SU-DHL-6 (cell line): ENCODE results near the gene STOML1.

ENCODE experiments used
- EZH2phosphoT487 ChIP-seq: fragments of 200-600 bp; sonication (generic), shearing (Covaris generic); conservative IDR thresholded peaks from 2 replicates; pipeline ENCODE4 v1.6.1; 2018; ENCODE audit warnings: mild to moderate bottlenecking, antibody characterized with exemption, low read length, moderate library complexity, mixed read lengths
- TF ChIP-seq, protein P1 (sequence below): fragments of 200-600 bp; sonication (generic); IDR thresholded peaks from one replicate; pipeline ENCODE4 v1.5.1; 2017; ENCODE audit warnings: antibody characterized with exemption, mild to moderate bottlenecking, low read length, moderate library complexity; ENCODE audit not compliant: insufficient read depth, poor library complexity, severe bottlenecking

DNA sequence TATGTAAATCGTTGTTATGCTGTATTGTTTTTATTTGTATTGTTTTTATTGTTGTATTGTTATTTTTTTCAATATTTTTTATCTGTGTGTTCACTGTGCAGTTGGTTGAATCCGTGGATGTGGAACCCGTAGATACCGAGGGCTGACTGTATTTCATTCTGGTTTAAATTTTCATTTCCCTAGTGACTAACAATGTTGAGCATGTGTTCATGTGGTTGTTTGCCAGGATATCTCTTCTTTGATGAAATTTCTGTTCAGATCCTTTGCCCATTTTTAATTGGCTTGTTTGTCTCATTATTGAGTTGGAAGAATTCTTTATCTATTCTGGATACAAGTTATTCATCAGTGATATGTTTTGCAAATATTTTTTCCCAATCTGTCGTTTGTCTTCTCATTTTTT, 29.7 kb downstream of the STOML1 start:
- TF ChIP-seq, protein P1, sequence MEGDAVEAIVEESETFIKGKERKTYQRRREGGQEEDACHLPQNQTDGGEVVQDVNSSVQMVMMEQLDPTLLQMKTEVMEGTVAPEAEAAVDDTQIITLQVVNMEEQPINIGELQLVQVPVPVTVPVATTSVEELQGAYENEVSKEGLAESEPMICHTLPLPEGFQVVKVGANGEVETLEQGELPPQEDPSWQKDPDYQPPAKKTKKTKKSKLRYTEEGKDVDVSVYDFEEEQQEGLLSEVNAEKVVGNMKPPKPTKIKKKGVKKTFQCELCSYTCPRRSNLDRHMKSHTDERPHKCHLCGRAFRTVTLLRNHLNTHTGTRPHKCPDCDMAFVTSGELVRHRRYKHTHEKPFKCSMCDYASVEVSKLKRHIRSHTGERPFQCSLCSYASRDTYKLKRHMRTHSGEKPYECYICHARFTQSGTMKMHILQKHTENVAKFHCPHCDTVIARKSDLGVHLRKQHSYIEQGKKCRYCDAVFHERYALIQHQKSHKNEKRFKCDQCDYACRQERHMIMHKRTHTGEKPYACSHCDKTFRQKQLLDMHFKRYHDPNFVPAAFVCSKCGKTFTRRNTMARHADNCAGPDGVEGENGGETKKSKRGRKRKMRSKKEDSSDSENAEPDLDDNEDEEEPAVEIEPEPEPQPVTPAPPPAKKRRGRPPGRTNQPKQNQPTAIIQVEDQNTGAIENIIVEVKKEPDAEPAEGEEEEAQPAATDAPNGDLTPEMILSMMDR, result no peak
- no peak for TF ChIP-seq EZH2phosphoT487
